Dendritic cell treated with granulocyte-macrophage colony-stimulating factor and Interleukin-4, amounts not matched to agents 40 ng/mL and 50 ng/mL, for 4 days (primary cell): ENCODE measurements around the gene CACNA1B.
"Not testable (repeated sequence)": the region's sequence is repeated elsewhere in the genome, so short reads cannot be mapped to it uniquely, and the experiment has no call there.

Source experiments
- H3K27ac Mint-ChIP-seq: one replicate; pipeline ENCODE4 v1.8.0; 2022; ENCODE audit warnings: mild to moderate bottlenecking, mixed read lengths
- H3K27me3 Mint-ChIP-seq: one replicate; pipeline ENCODE4 v1.8.0; 2022; ENCODE audit warnings: mild to moderate bottlenecking, mixed read lengths
- H3K36me3 Mint-ChIP-seq: one replicate; pipeline ENCODE4 v1.8.0; 2022; ENCODE audit warnings: low read depth, mixed read lengths
- H3K4me1 Mint-ChIP-seq: one replicate; pipeline ENCODE4 v1.8.0; 2022; ENCODE audit warnings: low read depth, mixed read lengths
- H3K4me3 Mint-ChIP-seq: one replicate; pipeline ENCODE4 v1.8.0; 2022; ENCODE audit warnings: mild to moderate bottlenecking, moderate library complexity, mixed read lengths
- H3K9me3 Mint-ChIP-seq: one replicate; pipeline ENCODE4 v1.8.0; 2022; ENCODE audit warnings: mixed read lengths
- intact Hi-C: fragments of 100-400 bp; cut with micrococcal nuclease; formaldehyde crosslinking; loops from one replicate; pipeline ENCODE4 v1.15.0; 2022

CACNA1B gene

DNA sequence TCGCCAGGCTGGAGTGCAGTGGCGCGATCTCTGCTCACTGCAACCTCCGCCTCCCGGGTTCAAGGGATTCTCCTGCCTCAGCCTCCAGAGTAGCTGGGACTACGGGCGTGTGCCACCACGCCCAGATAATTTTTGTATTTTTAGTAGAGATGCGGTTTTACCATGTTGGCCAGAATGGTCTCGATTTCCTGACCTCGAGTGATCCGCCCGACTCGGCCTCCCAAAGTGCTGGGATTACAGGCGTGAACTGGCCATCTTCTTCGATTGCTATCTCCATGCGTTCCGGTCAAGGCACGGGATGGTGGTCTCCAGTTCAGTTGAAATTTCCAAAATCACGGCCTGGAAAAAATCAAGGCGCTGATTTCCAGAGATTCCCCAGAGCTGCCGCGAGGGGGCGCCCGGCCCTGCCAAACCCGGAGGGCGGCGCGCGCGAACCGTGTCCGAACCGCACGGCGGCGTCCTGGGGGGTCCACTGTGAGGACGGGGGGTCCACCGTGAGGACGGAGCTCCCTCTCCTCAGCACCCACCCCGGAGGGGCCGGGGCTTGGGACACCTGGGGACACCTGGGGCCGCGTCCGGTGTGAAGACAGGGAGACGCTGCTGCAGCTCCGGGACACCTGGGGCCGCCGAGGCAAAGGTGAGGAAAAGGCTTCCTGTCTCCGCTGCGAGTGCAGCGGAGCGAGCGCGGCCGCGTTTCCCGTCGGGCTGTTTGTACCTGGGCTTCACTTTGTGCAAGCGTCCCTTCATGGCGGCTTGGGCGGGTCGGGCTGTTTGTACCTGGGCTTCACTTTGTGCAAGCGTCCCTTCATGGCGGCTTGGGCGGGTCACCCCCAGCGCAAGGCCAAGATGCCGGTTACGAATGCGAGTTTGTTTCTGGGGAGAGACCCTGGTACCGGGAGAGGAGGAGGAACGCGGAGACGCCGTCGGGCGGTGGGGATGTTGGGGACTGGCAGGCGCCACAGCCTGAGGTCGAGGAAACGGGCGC lies 272.4 kb downstream of the CACNA1B start:
- H3K27ac Mint-ChIP-seq: peak overlapping the region; percentile 64
- intact Hi-C loops: not testable (repeated sequence)

DNA sequence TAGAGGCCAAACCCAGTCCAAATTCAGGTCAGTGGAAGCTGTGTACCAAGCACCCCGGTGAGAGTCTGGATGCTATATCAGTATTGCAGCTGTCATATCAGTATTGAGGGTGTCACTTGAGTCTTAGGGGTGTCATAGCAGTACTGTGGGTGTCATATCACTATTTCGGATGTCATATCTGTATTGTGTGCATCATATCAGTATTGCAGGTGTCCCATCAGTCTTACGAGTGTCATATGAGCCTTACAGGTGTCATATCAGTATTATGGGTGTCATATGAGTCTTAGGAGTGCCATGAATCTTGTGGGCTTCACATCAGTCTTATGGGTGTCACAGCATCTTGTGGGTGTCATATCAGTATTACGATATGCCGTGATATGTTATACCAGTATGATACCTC lies 278.2 kb downstream of the CACNA1B start:
- H3K27ac Mint-ChIP-seq, H3K4me1 Mint-ChIP-seq, H3K4me3 Mint-ChIP-seq, intact Hi-C loops, H3K36me3 Mint-ChIP-seq, H3K9me3 Mint-ChIP-seq: not testable (repeated sequence)
- H3K27me3 Mint-ChIP-seq: peaks cover 32% of the 10 kb centered on the region

More for the DNA sequence above, 272.4 kb downstream of the CACNA1B start:
- not testable (repeated sequence) for H3K36me3 Mint-ChIP-seq, H3K9me3 Mint-ChIP-seq, H3K4me1 Mint-ChIP-seq
- H3K27me3 Mint-ChIP-seq: peaks cover 42% of the 10 kb centered on the region
- peak overlapping the region; percentile 76 for H3K4me3 Mint-ChIP-seq

DNA sequence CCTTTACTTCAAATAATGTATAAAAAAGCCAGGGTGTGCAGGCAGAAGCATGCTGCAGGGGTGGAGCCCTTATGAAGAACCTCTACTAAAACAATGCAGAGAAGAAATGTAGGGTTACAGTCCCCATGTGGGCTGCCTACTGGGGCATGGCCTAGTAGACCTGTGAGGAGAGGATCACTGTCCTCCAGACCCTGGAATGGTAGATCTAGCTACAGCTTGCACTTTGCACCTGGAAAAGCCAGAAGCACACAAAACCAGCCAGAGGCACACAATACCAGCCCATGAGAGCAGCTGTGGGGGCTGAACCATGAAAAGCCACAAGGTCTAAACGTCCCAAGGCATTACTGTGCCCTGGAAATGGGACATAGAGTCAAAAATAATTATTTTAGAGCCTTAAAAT lies 289.2 kb downstream of the CACNA1B start:
- intact Hi-C loops, H3K9me3 Mint-ChIP-seq, H3K4me1 Mint-ChIP-seq, H3K36me3 Mint-ChIP-seq, H3K27ac Mint-ChIP-seq, H3K4me3 Mint-ChIP-seq: not testable (repeated sequence)
- H3K27me3 Mint-ChIP-seq: peaks cover 15% of the 10 kb centered on the region
